ENCODE results near the gene EXOC2. TPM values are rescaled to one million over a fixed set of nuclear protein-coding genes. Genes with fewer than 3 reads are reported as not detected.

Gene EXOC2
- polyA plus RNA-seq, 3 donors: 3.8 to 9.2 (median 6.9) TPM

GRCh38 chr6:470051-470900 is 222.7 kb downstream of the EXOC2 start:
- H3K27ac ChIP-seq (ENCODE audit: low read depth, low read length): no peak overlapping the region
- WGBS, 3 donors: 78 to 82% (median 81%) methylated on average over 25 of the region's 25 CpGs

GRCh38 chr6:467671-468082 is 225.3 kb downstream of the EXOC2 start:
- 89 to 90% (median 90%) methylated on average over 15 of the region's 15 CpGs for WGBS, 3 donors
- no peak overlapping the region for H3K27ac ChIP-seq (ENCODE audit: low read depth, low read length)

- H3K27ac ChIP-seq (ENCODE audit: low read depth, low read length): no peak overlapping the region
- WGBS, 3 donors: 82 to 90% (median 90%) methylated on average over 11 of the region's 11 CpGs
Observed at GRCh38 chr6:467111-467510, 225.8 kb downstream of the EXOC2 start.

DNA sequence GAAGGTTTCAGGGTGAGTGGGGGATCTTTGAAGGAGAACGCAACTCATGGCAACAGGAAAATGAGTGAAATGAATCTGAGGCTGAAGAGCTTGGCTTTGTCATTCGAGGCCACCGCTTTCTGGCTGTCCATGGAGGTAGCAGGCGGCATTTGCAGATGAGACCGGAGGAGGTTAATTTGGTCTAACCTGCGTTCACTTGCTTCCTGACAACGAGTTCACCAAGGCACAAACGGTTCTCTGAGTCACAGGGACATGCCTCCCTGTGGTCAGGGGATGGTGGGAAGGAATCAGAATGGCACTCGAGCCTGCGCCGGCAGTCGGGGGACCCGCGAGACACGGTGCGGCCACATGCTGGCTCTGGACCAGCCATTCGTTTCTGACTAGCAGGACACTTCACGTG is 226.4 kb downstream of the EXOC2 start:
- H3K27ac ChIP-seq (ENCODE audit: low read depth, low read length): no peak overlapping the region
- 84 to 89% (median 86%) methylated on average over 18 of the region's 18 CpGs for WGBS, 3 donors

GRCh38 chr6:465531-466348 is 227.2 kb downstream of the EXOC2 start:
- no peak overlapping the region for H3K27ac ChIP-seq (ENCODE audit: low read depth, low read length)
- 74 to 80% (median 77%) methylated on average over 19 to 20 of the region's 20 CpGs for WGBS, 3 donors

- no peak overlapping the region for H3K27ac ChIP-seq (ENCODE audit: low read depth, low read length)
- 72 to 83% (median 80%) methylated on average over 4 of the region's 4 CpGs for WGBS, 3 donors
Observed at GRCh38 chr6:456887-457286, 236.1 kb downstream of the EXOC2 start.

DNA sequence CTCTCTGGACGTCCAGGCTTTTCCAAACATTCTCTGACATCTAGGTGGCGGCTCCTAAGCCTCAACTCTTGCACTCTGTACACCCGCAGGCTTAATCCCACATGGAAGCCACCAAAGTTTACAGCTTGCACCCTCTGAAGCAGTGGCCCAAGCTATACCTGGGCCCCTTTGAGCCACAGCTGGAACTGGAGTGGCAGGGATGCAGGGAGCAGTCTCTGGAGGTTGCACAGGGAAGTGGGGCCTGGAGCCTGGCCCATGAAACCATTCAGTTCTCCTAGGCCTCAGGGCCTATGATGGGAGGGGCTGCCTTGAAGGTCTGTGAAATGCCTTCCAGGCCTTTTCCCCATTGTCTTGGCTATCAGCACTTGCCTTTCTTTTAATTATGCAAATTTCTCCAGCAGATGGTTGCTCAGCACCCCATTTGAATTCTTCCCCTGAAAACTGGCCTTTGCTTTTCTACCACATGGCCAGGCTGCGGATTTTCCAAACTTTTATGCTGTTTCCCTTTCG is 236.5 kb downstream of the EXOC2 start:
- H3K27ac ChIP-seq (ENCODE audit: low read depth, low read length): no peak overlapping the region
- WGBS, 3 donors: 84 to 93% (median 92%) methylated on average over 5 of the region's 5 CpGs

DNA sequence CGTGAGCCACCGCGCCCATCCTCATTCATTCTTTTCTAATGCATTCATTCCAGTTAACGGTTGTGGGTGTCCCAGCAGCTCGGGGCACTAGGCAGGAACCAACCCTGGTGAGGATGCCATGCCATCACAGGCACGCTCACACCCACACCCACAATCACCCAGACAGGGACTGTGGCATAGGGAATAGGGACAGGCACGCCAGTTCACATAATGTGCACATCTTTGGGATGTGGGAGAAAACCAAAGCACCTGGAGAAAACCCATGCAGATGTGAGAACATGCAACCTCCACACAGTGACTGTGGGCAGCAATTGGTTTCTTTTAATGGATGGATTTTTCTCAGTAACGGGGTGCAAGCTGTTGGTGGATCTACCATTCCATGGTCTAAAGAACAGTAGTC is 237.1 kb downstream of the EXOC2 start:
- H3K27ac ChIP-seq (ENCODE audit: low read depth, low read length): no peak overlapping the region
- WGBS, 3 donors: 88 to 91% (median 88%) methylated on average over 8 of the region's 8 CpGs

- 84 to 91% (median 90%) methylated on average over 11 of the region's 11 CpGs for WGBS, 3 donors
- no peak overlapping the region for H3K27ac ChIP-seq (ENCODE audit: low read depth, low read length)
Observed at GRCh38 chr6:455006-455585, 237.8 kb downstream of the EXOC2 start.

DNA sequence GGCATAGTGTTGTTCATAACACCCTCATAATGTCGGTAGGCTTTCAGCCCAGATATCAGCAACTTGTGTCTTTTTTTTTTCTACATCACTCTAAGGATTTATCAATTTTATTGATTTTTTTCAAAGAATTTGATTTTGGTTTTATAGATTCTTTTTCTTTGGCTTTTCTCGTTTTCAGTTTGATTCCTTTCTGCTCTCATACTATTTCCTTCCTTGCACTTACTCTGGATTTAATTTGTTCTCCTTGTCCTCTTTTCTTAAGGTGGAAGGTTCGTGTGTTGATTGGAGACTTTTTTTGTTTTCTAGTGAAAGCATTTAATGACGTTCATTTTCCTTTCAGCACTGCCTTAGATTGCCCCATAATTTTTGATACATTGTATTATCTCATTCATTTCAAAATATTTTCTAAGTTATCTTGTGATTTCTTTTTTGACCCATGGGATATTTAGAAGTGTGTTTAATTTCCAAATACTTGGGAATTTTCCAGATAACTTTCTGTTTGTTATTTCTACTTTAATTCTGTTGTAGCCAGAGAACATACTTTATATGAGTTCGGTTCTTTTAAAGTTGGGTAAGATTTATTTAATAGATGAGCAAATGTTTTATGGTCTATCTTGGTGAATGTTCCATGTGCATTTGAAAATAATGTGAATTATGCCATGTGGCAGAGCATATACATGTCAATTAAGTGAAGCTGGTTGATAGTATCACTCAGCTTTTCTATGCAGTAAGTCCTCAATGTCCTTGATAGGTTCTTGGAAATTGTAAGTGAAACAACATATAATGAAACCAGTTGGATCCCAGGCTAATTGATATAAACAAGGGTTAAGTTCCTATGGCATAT is 238.6 kb downstream of the EXOC2 start:
- WGBS, 3 donors: 63 to 67% (median 63%) methylated on average over 5 of the region's 5 CpGs
- H3K27ac ChIP-seq (ENCODE audit: low read depth, low read length): no peak overlapping the region

DNA sequence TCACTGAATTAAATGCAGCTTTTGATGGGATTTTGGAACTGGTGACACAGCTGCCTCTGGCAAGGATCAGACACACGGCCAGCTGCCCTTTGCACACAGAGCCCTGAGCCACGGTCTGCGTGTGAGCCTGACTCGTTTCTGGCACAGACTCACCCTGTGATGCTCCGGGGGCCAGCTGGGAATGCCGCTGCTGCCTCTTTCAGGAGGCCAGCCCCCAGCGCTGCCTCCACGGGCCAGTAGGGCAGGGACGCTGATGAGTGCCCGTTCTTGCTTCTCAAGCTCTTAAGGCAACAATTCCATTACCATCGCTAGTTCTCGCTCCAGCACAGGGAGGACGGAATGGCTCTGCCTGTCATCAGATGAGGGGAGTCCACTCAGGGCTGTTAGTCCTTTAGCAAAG is 239.8 kb downstream of the EXOC2 start:
- 43 to 54% (median 46%) methylated on average over 13 of the region's 13 CpGs for WGBS, 3 donors

GRCh38 chr6:452301-453067 is 240.5 kb downstream of the EXOC2 start:
- 62 to 71% (median 64%) methylated on average over 8 to 9 of the region's 9 CpGs for WGBS, 3 donors

More for the DNA sequence above, 239.8 kb downstream of the EXOC2 start:
- no peak overlapping the region for H3K27ac ChIP-seq (ENCODE audit: low read depth, low read length)

GRCh38 chr6:451847-452246 is 241.1 kb downstream of the EXOC2 start:
- WGBS, 3 donors: 85 to 96% (median 93%) methylated on average over 8 of the region's 8 CpGs

More at GRCh38 chr6:452301-453067, 240.5 kb downstream of the EXOC2 start:
- H3K27ac ChIP-seq (ENCODE audit: low read depth, low read length): no peak overlapping the region

GRCh38 chr6:451336-451735 is 241.6 kb downstream of the EXOC2 start:
- H3K27ac ChIP-seq (ENCODE audit: low read depth, low read length): no peak overlapping the region
- 84 to 94% (median 92%) methylated on average over 12 of the region's 12 CpGs for WGBS, 3 donors

More at GRCh38 chr6:451847-452246, 241.1 kb downstream of the EXOC2 start:
- H3K27ac ChIP-seq (ENCODE audit: low read depth, low read length): no peak overlapping the region

GRCh38 chr6:449486-450419 is 243.2 kb downstream of the EXOC2 start:
- WGBS, 3 donors: 91 to 93% (median 91%) methylated on average over 55 to 62 of the region's 62 CpGs
- no peak overlapping the region for H3K27ac ChIP-seq (ENCODE audit: low read depth, low read length)

DNA sequence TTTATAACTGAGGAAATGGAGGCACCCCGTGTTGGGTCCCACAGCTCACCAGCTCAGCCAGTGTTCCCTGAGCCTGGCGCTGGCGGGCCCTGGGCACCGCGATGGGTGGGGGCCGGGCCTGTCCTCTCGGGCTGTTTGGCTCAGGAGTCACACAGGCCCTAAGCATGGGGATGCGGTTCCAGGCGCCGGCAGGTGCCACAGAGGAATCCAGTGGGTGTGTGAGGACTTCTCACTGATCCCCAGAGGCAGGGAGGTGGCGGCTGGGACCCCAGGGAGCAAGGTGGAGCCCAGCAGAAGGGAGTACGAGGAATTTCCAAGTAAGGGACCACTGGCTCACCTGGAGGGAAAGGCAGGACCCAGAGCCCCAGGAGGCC is 243.9 kb downstream of the EXOC2 start:
- H3K27ac ChIP-seq (ENCODE audit: low read depth, low read length): no peak overlapping the region

More for the DNA sequence above, 243.9 kb downstream of the EXOC2 start:
- 82 to 85% (median 84%) methylated on average over 12 of the region's 12 CpGs for WGBS, 3 donors

All from adipose tissue (tissue), 3 donors.